NOMO-1 treated with DMSO at 0.1 percent for 48 hours (cell line): ENCODE data around the gene LYPD8.
A peak's percentile ranks its signal among the peaks of the same experiment; 100 is the strongest.
"Not testable (repeated sequence)": the region's sequence is repeated elsewhere in the genome, so short reads cannot be mapped to it uniquely, and the experiment has no call there.

ENCODE experiments used
- DNase-seq: peaks from one replicate; lab custom pipeline; 2025; ENCODE audit not compliant: unreplicated experiment; lab: John Stamatoyannopoulos, UW

LYPD8 gene, protein sequence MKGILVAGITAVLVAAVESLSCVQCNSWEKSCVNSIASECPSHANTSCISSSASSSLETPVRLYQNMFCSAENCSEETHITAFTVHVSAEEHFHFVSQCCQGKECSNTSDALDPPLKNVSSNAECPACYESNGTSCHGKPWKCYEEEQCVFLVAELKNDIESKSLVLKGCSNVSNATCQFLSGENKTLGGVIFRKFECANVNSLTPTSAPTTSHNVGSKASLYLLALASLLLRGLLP

DNA sequence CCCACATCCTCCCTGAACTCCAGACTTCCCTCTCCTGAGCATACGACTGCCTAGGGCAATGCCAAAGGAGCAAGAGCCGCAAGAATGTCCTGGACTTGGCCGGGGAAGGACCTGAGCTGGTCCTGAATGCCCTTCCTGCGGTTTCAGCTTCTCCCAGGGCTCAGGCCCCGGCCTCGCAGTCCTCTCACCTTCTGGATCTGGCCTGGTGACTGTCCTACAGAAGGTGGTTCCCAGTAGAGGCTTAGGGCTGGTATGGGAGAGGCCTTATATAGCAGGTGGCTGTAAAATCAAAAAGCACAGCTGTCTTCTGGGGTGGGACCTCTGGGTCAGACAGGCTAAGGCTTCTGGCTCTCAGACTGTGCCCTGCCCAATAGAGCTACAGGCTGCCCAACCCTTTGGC is at the start of gene LYPD8:
Gene LYPD8 (minus strand): TSS at position 243 of the 400 bp plus-strand sequence. CDS start 4,678 bp downstream, outside the sequence.
- DNase-seq = no peak

DNA sequence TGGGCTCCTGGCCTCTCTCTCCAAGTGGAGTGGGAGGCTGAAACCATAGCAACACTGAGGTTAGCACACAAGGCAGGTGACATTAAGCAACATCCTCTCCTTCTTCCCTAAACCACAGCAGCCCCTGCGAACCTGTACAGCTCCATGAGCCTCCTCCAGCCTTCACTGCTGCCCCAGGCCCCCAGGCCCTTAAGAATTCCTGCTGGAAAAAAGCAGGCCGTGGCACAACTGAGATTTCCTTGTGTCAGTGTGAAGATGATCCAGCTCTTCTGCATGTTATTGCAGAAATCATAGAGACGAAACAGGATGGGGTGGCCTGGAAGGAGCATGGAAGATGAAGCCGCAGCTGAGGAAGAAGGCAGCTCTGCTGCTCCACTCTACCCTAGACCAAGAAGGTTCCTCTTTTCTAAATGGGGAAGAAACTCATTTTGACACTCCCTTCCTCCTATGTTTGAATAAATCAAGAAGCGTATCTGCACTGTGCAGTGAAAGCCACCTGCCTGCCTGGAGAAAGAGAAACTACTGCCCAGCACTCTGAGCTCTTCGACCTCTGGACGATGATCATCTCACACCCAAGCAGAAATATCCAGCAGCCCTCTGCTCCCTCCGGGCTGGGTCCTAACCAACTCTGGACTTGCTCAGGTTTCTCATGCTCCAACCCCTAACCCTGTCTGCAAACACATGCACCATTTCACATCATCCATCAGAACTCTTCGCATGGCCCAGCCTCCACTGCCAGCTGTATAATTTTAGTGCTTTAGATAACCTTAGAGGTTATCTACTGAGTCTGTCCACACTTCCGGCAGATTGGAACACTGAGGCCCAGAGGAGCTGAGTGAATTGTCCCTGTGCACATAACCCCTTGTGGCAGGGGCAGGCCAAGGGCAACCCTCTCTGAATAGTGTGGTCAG is 49.5 kb upstream of the LYPD8 start:
- DNase-seq = peak; percentile 97

DNA sequence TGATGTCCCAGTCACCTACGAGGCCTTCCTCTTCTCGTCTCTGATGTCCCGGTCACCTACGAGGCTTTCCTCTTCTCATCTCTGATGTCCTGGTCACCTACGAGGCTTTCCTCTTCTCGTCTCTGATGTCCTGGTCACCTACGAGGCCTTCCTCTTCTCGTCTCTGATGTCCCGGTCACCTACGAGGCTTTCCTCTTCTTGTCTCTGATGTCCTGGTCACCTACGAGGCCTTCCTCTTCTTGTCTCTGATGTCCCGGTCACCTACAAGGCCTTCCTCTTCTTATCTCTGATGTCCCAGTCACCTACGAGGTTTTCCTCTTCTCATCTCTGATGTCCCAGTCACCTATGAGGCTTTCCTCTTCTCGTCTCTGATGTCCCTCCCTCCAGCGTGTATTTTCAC is 47.9 kb upstream of the LYPD8 start:
- DNase-seq = not testable (repeated sequence)

DNA sequence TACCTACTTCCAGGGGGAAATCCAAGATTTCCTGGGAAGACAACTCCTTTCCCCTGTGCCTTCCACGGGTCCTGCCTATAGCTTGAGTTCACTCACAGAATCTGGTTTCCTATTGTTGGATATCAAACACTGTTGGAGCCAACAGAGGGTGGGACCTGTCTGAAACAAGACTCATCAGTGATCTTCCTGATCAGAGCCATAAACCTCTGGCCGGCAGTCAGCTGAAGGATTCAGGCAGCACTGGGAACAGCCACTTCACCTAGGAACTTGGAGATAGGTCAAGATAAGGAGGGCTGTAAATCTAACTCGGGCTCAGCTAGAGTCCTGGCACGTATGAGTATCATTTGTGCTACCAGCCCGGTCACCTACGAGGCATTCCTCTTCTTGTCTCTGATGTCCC is 46.9 kb upstream of the LYPD8 start:
- DNase-seq = no peak

DNA sequence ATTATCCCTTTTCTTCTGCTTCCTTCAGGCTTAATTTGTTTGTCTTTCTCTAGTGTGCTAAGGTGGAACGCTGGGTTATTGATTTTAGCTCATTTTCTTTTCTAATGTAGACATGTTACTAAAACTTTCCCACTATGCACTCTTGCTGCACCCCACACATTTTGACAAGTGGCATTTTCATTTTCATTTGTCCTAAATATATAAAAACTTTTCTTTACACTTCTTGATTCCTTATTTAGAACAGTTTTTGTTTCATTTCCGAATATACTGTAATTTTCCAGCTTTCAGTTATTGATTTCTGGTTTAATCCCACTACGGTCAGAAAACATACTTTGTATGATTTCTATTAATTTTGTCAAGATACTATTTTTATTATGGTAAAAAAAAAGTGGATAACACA is 44.9 kb upstream of the LYPD8 start:
- DNase-seq = no peak

DNA sequence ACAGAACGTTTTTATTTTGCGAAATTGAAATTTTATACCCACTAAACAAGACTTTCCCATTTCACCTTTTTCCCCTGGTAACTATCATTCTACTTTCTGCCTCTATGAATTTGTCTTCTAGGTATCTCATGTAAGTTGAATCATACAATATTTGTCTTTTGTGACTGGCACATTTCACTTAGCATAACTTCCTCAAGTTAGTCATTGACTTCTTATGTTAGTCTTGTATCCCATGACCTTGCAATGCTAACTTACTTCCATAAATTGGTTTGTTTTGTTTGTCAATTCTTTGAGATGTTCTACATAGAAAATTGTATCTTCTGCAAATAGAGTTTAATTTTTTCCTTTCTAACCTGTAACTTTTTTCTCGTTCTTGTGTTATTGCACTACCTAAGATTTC is 43.2 kb upstream of the LYPD8 start:
- DNase-seq = no peak

DNA sequence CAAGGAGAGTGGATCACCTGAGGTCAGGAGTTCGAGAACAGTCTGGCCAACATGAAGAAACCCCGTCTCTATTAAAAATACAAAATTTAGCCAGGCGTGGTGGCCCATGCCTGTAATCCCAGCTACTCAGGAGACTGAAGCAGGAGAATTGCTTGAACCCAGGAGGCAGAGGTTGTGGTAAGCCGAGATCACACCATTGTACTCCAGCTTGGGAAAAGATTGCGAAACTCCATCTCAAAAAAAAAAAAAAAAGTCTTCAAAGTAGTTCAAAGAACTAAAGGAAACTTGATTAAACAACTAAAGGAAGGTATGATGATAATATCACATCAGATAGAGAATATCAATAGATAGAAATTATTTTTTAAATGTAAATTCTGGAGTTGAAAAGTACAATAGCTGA is 39.1 kb upstream of the LYPD8 start:
- DNase-seq = not testable (repeated sequence)

DNA sequence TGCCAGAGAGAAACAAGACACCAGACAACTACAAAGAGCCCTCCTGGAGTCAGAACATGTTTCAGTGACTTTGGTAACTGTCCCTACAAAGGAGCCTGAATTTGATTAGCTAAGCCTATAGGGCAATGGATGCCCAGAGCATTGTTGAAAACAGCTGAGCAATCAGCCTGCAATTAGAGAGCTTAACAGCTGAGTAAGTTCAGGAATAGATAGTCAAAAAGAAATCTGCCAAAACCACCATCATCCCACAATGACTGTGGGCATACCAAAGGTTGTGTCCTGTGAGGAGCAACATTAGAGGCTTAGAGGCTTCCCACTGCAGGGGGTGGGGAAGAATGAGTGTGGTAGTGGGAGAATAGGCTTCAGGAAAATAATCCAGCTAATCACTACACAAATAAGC is 38.0 kb upstream of the LYPD8 start:
- DNase-seq = no peak

DNA sequence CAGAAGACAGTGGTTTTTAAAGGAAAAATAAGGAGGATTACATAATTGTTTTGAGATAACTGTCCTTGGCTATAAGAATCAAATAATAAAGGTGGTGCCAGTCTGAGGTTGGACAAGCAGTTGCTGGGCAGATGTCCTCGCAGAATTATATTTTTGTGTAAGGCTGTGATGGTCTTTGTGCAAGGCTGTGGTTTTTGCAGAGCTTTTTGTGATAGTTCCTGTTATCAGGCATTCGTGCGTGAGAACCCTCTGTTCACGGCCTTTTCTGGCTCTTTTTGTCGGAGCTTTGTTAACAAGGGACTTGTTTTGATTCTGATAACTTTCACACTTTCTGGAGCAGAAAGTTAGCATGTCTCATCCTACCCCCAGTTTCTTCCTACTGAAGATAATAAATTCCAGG is 36.8 kb upstream of the LYPD8 start:
- DNase-seq = peak; percentile 90

DNA sequence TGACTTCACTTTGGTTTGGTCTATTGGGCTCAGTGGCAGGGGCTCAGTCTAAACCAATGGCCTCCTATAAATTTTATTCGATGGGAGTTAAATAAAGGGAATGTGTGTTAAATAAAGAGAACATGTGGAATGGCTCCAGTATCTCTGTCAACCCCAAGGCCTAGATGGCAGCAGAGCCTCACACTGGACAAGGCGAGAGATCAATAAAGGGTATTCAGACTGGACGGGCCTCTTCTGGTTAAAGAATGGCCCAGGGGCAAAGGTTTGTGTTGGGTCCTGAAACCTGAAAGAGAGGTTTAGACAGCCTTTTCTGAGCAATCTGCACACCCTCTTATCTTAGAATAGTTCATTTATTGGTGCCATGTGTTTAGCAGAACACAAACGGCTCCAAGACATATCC is 35.5 kb upstream of the LYPD8 start:
- no peak for DNase-seq

DNA sequence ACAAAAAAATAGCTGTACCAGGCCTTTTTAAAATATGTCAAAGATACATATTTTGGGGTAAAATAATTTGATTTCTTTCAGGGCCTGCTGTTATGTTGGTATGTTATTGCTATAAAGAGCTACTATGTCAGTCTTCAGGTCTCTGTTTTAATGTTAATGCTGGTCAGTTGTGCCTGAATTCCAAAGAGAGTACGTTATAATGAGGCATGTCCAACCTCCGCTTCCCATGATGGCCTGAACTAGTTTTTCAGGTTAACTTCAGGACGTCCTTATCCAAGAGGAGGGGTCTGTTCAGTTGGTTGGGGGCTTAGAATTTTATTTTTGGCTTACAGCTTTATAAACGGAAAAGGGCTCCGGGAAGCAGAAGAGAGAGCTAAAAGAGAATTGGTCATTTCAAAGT is 34.9 kb upstream of the LYPD8 start:
- no peak for DNase-seq

DNA sequence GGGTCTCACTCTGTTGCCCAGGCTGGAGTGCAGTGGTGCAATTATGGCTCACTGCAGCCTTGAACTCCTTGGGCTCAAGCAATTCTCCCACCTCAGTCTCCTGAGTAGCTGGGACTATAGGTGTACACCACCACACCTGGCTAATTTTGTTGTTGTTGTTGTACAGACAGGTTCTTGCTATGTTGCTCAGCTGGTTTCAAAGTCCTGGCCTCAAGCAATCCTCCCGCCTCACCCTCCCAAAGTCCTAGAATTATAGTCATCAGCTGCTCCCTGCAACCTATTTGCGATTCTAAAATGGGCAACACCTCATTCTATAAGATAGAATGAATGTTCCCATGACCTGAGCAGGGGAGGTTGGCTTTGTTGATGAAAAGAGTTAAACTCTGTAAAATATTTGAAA is 33.8 kb upstream of the LYPD8 start:
- not testable (repeated sequence) for DNase-seq

DNA sequence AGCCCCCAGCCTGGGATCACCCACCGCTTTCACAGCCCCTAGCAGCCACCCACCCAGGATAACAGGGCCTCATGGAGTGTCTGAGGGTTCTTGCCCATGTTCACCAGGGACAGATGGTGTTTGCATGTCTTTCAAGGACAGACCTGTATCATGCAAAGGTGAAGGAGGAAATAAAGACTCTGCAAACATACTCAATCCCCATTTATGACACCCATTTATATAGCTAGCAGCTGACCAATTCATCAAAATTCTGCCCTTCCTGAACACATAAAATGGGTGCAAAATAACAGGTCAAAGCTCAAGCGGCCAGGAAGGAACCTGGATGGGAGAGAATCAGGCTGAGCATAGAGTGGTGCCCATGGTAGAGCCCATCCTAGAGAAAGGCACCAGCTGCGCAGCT is 32.8 kb upstream of the LYPD8 start:
- DNase-seq = no peak

DNA sequence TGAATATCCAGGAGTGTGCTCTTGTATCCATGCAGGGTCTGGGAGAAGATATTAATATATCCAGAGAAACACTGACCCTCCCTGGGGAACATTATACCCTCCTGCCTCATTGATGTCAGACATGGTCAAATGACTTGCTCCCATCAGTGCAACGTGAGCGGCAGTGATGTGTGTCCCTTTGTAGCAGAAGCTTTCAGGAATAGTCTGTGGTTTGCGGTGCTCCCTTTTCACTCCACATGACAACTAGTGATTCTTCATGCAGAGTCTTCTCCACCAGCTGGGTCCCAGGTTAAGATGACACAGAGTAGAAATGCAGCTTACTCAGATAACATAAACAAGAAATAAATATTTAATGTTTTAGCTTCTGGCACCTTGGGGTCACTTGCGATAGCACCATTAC is 31.9 kb upstream of the LYPD8 start:
- DNase-seq = no peak

DNA sequence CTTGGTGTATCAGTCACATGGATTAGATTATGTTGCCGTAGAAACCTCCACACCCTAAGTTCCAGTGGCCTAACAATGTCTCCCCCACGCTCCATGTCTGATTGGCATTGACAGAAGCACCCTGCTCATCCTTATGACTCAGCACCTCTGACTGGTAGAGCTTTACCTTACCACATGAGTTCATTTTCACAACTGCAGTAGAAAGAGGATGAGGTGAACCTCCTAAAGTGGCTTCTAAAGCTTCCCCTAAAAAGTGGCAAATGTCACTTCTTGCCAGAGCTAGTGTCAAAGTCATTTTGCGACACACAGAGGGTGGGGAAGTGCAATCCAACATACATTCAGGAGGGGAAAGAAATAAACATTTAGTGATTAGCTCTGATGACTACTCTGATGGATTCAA is 30.6 kb upstream of the LYPD8 start:
- DNase-seq = peak; percentile 93

DNA sequence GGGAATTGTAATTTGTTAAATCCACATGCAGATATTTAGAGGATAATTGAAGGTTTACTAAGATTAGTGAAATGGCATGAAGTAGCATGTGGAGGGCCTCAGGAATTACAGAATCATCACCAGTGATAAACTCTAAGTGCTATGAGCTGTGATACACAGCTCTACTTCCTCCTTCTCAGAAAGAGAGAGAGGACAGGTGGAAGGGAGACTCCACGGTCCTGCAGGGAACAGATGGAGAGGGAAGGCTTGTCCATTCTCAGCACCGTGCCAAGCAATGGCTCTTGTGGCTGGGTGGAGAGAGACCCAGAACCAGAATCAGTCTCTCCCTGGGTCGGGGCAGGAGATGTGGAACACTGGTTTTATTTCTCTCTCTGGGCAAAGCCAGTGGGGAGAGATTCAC is 27.8 kb upstream of the LYPD8 start:
- no peak for DNase-seq

DNA sequence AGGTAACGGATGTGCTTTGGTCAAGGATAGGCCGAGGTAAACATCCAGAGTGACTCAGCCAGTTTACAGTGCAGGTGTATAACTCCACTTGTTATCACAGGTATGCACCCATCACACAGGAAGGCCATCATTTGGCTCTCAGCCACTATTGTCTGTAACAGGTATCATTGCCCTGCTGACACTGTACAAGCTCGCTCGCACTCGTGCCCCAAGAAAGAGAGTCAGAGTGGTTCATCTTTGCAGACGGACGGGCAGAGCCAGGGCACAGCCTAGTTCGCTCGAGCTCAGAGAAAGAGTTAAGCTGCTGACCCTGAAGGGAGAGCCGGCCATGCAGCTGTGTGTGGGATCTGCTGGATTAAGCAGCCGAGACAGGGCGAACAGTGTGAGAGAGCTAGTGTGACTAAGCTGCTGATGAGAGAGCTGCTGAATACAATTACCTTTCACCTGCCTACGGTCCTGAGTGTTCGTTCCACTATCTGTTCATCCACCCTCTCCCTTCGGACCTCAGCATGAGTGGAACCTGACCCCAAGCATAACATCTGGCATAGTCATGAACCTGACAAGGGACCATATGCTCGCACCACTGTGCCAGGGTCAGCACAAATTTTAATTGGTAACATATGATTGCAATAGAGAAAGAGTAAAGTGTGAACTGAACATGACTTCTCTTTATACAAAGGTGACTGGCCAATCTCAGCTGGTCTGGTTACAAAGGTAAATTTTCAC is 27.0 kb upstream of the LYPD8 start:
- no peak for DNase-seq

DNA sequence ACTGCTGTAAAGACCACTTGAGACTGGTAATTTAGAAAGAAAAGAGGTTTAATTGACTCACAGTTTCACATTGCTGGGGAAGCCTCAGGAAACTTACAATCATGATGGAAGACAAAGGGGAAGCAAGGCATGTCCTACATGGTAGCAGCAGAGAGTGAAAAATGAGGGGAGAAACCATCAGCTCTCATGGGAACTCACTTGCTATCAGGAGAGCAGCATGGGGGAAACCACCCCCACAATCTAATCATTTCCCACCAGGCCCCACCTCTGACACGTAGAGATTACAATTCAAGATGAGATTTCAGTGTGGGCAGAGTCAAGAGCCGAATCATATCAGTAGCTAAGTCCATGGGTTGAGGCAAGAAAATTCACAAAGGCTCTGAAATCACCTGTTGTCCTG is 23.8 kb upstream of the LYPD8 start:
- no peak for DNase-seq

DNA sequence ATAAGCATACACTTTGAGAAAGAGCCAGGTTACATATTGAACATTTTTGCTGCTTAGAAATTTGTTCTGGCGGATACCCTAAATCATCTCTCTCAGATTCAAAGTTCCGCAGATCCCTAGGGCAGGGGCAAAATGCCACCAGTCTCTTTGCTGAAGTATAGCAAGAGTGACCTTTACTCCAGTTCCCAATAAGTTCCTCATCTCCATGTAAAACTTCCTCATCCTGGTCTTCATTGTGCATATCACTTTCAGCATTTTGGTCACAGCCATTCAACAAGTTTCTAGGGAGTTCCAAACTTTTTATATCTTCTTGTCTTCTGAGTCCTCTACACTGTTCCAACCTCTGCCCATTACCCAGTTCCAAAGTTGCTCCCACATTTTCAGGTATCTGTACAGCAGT is 23.3 kb upstream of the LYPD8 start:
- no peak for DNase-seq

DNA sequence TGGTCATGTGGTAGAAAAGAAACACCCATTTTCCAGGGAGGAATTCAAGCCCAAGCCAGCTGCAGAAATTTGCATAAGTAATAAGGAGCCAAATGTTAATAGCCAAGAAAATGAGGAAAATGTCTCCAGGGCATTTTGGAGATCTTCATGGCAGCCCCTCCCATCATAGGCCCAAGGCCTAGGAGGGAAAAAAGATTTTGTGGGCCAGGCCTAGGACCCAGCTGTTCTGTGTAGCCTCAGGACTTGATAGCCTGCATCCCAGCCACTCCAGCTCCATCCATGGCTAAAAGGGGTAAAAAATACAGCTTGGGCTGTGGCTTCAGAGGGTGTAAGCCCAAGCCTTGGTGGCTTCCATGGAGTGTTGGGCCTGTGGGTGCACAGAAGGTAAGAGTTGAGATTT is 21.4 kb upstream of the LYPD8 start:
- no peak for DNase-seq

DNA sequence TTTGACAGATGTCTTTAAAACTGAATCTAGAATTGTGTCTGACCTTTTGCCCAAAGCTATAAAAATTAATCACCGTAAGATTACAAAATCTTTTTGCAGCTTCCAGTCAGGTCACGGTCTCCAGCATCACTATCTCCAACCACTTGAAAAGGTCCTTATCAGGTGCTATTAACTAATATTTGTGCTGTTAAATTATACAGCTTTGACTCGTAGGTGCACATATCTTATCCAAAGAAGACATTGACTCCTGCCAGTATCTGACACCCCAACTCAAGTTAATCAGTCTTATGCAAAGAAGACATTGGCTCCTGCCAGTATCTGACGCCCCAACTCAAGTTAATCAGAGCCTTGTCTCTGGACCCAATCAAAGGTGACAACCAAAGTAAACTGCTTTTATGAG is 19.9 kb upstream of the LYPD8 start:
- no peak for DNase-seq

DNA sequence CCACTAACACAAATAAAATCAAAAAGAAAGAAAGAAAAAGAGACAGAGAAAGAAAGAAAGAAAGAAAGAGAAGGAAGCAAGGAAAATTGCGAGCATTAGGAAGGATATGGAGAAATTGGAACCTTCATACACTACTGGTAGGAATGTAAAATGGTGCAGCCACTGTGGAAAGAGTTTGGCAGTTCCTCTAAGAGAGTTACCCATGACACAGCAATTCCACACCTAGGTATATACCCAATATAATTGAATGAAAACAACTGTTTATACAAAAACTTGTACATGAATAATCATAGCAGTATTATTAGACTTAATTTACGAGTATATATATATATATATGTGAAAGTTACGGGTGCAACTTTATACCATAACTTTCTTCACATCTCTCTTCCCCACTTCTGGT is 4.1 kb upstream of the LYPD8 start:
- DNase-seq = no peak
